Measurements from ENCODE around the gene TAAR2. TPM values are rescaled to one million over a fixed set of nuclear protein-coding genes. Genes with fewer than 3 reads are reported as not detected.

Gene TAAR2
- total RNA-seq, 1 donor from 2014 or later: not detected

Other genes starting within 250 kb of the TAAR2 start
- 1.0 TPM for gene MOXD1, start 222.8 kb downstream of the TAAR2 start, total RNA-seq
- gene STX7, start 111.2 kb downstream of the TAAR2 start, total RNA-seq: 10.4 TPM
- not detected for gene TAAR9, start 86.0 kb downstream of the TAAR2 start, total RNA-seq
- not detected for gene TAAR8, start 71.6 kb downstream of the TAAR2 start, total RNA-seq
- gene TAAR6, start 54.0 kb downstream of the TAAR2 start, total RNA-seq: not detected
- gene TAAR5, start 34.5 kb downstream of the TAAR2 start, total RNA-seq: not detected
- gene TAAR1, start 34.9 kb upstream of the TAAR2 start, total RNA-seq: not detected
- under 0.01 TPM for gene VNN1, start 89.8 kb upstream of the TAAR2 start, total RNA-seq
- gene VNN2, start 133.6 kb upstream of the TAAR2 start, total RNA-seq: 8.4 TPM
- gene SLC18B1, start 174.4 kb upstream of the TAAR2 start, total RNA-seq: 12.0 TPM
- gene RPS12, start 190.3 kb upstream of the TAAR2 start, total RNA-seq: 1,506 TPM